H9 (cell line): Measurements from ENCODE around the gene GLS2. TPM values are rescaled to one million over a fixed set of nuclear protein-coding genes. Genes with fewer than 3 reads are reported as not detected.

Source experiments
- DNase-seq: peaks from one replicate; pipeline ENCODE4 v3.0.0-alpha.2; 2017
- H2AFZ ChIP-seq: one replicate; pipeline ENCODE4 v1.6.1; 2013; ENCODE audit warnings: mild to moderate bottlenecking, low read length, control low read depth, moderate library complexity
- H2AK5ac ChIP-seq: 2 replicates; pipeline ENCODE4 v1.6.1; 2013; ENCODE audit warnings: low read length, control low read depth, mixed read lengths; ENCODE audit not compliant: insufficient read length
- H2BK120ac ChIP-seq: one replicate; pipeline ENCODE4 v1.6.1; 2013; ENCODE audit warnings: low read depth, mild to moderate bottlenecking, low read length, control low read depth, inconsistent platforms; ENCODE audit not compliant: poor library complexity, severe bottlenecking
- H2BK12ac ChIP-seq: 2 replicates; pipeline ENCODE4 v1.6.1; 2013; ENCODE audit warnings: low read length, control low read depth, mixed read lengths, low read depth; ENCODE audit not compliant: insufficient read length
- H2BK15ac ChIP-seq: 2 replicates; pipeline ENCODE4 v1.6.1; 2013; ENCODE audit warnings: low read depth, low read length, control low read depth
- H2BK20ac ChIP-seq: one replicate; pipeline ENCODE4 v1.6.1; 2013; ENCODE audit warnings: low read depth, mild to moderate bottlenecking, low read length, control low read depth, inconsistent platforms; ENCODE audit not compliant: poor library complexity, severe bottlenecking
- H2BK5ac ChIP-seq: 2 replicates; pipeline ENCODE4 v1.6.1; 2013; ENCODE audit warnings: low read length, control low read depth, mixed read lengths; ENCODE audit not compliant: insufficient read length
- H3K14ac ChIP-seq: 2 replicates; pipeline ENCODE4 v1.6.1; 2013; ENCODE audit warnings: low read length, control low read depth; ENCODE audit not compliant: insufficient read depth
- H3K18ac ChIP-seq: 2 replicates; pipeline ENCODE4 v1.6.1; 2013; ENCODE audit warnings: low read depth, mild to moderate bottlenecking, mixed read lengths, low read length, control low read depth; ENCODE audit not compliant: insufficient read length
- H3K23ac ChIP-seq: 2 replicates; pipeline ENCODE4 v1.6.1; 2013; ENCODE audit warnings: low read length, control low read depth, mixed read lengths, low read depth; ENCODE audit not compliant: insufficient read length
- H3K23me2 ChIP-seq: 2 replicates; pipeline ENCODE4 v1.6.1; 2013; ENCODE audit warnings: low read depth, mild to moderate bottlenecking, mixed read lengths, low read length, control low read depth; ENCODE audit not compliant: insufficient read length, poor library complexity, severe bottlenecking
- H3K27ac ChIP-seq: 2 replicates; pipeline ENCODE4 v1.5.1; 2013; ENCODE audit warnings: low read length, control low read depth, mixed read lengths, low read depth; ENCODE audit not compliant: insufficient read length
- H3K27me3 ChIP-seq: 2 replicates; pipeline ENCODE4 v1.6.1; 2013; ENCODE audit warnings: low read length, control low read depth, inconsistent platforms; ENCODE audit not compliant: insufficient read depth
- H3K4ac ChIP-seq: 2 replicates; pipeline ENCODE4 v1.6.1; 2013; ENCODE audit warnings: low read depth, mild to moderate bottlenecking, control low read depth, inconsistent platforms, low read length, moderate library complexity
- H3K4me1 ChIP-seq: 2 replicates; pipeline ENCODE4 v1.6.1; 2013; ENCODE audit warnings: low read length, control low read depth, inconsistent platforms; ENCODE audit not compliant: insufficient read depth
- H3K4me2 ChIP-seq: 2 replicates; pipeline ENCODE4 v1.6.1; 2013; ENCODE audit warnings: low read length, control low read depth, mixed read lengths; ENCODE audit not compliant: insufficient read length, insufficient read depth
- H3K56ac ChIP-seq: 2 replicates; pipeline ENCODE4 v1.6.1; 2013; ENCODE audit warnings: low read depth, mild to moderate bottlenecking, mixed read lengths, low read length, control low read depth; ENCODE audit not compliant: insufficient read length
- H3K79me1 ChIP-seq: 2 replicates; pipeline ENCODE4 v1.6.1; 2013; ENCODE audit warnings: low read depth, mild to moderate bottlenecking, moderate library complexity, low read length, control low read depth, inconsistent platforms; ENCODE audit not compliant: insufficient read depth, poor library complexity, severe bottlenecking
- H3K79me2 ChIP-seq: 2 replicates; pipeline ENCODE4 v1.6.1; 2013; ENCODE audit warnings: low read length, control low read depth, inconsistent platforms; ENCODE audit not compliant: insufficient read depth
- H3K9ac ChIP-seq: 2 replicates; pipeline ENCODE4 v1.6.1; 2013; ENCODE audit warnings: low read length, control low read depth, mixed read lengths; ENCODE audit not compliant: insufficient read length; ENCODE audit errors: extremely low read depth
- H3K9me3 ChIP-seq: one replicate; pipeline ENCODE4 v1.6.1; 2013; ENCODE audit warnings: low read depth, low read length, inconsistent platforms; ENCODE audit not compliant: control insufficient read depth
- H3T11ph ChIP-seq: one replicate; pipeline ENCODE4 v1.6.1; 2013; ENCODE audit warnings: mild to moderate bottlenecking, low read length, control low read depth, inconsistent platforms
- H4K20me1 ChIP-seq: one replicate; pipeline ENCODE4 v1.6.1; 2013; ENCODE audit not compliant: control insufficient read depth, insufficient read length, insufficient read depth
- H4K5ac ChIP-seq: 2 replicates; pipeline ENCODE4 v1.6.1; 2013; ENCODE audit warnings: low read depth, mild to moderate bottlenecking, mixed read lengths, low read length, control low read depth; ENCODE audit not compliant: insufficient read length
- H4K8ac ChIP-seq: replicated peaks from 2 replicates; pipeline ENCODE4 v1.6.1; 2013; ENCODE audit warnings: low read length, control low read depth, mixed read lengths, low read depth; ENCODE audit not compliant: insufficient read length
- H4K91ac ChIP-seq: 2 replicates; pipeline ENCODE4 v1.6.1; 2013; ENCODE audit warnings: low read depth, mild to moderate bottlenecking, moderate library complexity, mixed read lengths, low read length, control low read depth; ENCODE audit not compliant: insufficient read length
- H3K27ac Mint-ChIP-seq, 3 experiments: 2 replicates in 2 of 3; 3 replicates in 1 of 3; pipeline ENCODE4 v1.8.0; 2020 to 2021; ENCODE audit warnings: mixed read lengths in 3 of 3, mild to moderate bottlenecking in 1 of 3, moderate library complexity in 1 of 3
- H3K27me3 Mint-ChIP-seq: 2 replicates; pipeline ENCODE4 v1.8.0; 2021; ENCODE audit warnings: low read depth, mild to moderate bottlenecking, moderate library complexity, mixed read lengths
- H3K36me3 Mint-ChIP-seq, 3 experiments: 2 replicates in 2 of 3; 3 replicates in 1 of 3; pipeline ENCODE4 v1.8.0; 2020 to 2021; ENCODE audit warnings: low read depth in 3 of 3, mixed read lengths in 3 of 3; ENCODE audit not compliant: insufficient read depth in 1 of 3
- H3K4me1 Mint-ChIP-seq, 2 experiments: 2 replicates each; pipeline ENCODE4 v1.8.0; 2020; ENCODE audit warnings: mixed read lengths in 2 of 2
- H3K4me3 Mint-ChIP-seq, 2 experiments: 2 replicates in 1 of 2; 3 replicates in 1 of 2; pipeline ENCODE4 v1.8.0; 2020 to 2021; ENCODE audit warnings: mild to moderate bottlenecking in 2 of 2, mixed read lengths in 2 of 2, moderate library complexity in 1 of 2
- H3K9me3 Mint-ChIP-seq, 2 experiments: 2 replicates in 1 of 2; 3 replicates in 1 of 2; pipeline ENCODE4 v1.8.0; 2020; ENCODE audit warnings: mild to moderate bottlenecking in 2 of 2, mixed read lengths in 2 of 2, moderate library complexity in 1 of 2
- CTCF ChIP-seq: fragments of 200-600 bp; sonication (generic); conservative IDR thresholded peaks from 3 replicates; pipeline ENCODE4 v1.8.0; 2021; ENCODE audit warnings: antibody characterized with exemption, mild to moderate bottlenecking
- WGBS: extraction: QIAGEN DNeasy Blood & Tissue Kit; methylation state at CpG from one replicate; pipeline ENCODE4 v1.1.7; 2013; ENCODE audit warnings: missing lambda C conversion rate, low lambda C conversion rate, mixed read lengths; ENCODE audit not compliant: insufficient read length; ENCODE audit errors: extremely low coverage; 5-methylcytosine and 5-hydroxymethylcytosine counted together
- total RNA-seq: library from RNA; stranded (reverse); gene quantifications from 2 replicates; pipeline ENCODE4 v1.2.1, GENCODE V29; 2021

Gene GLS2
- total RNA-seq, 1 experiment from 2014 or later: 17.0 TPM

GRCh38 chr12:56451147-56451546, 36.8 kb downstream of the GLS2 start:
- Histone ChIP-seq H4K20me1 (no peaks in the 10 kb centered on the region), H4K5ac (no peak overlapping the region), H3K79me2 (no peaks in the 10 kb centered on the region), H3K79me1 (no peaks in the 10 kb centered on the region), H3K14ac (no peak overlapping the region), H3K4ac (no peak overlapping the region), H2BK12ac (no peak overlapping the region), H2AFZ (no peak overlapping the region), H3K18ac (no peak overlapping the region), H4K8ac (no peak overlapping the region), H2AK5ac (no peak overlapping the region), H2BK20ac (no peak overlapping the region), H3K4me1 (peaks cover 4% of the 10 kb centered on the region; the same call in 1 of the 2 replicates), H4K91ac (no peak overlapping the region), H3K9ac (no peak overlapping the region), H3K23ac (no peak overlapping the region), H3K4me2 (no peak overlapping the region), H2BK5ac (no peak overlapping the region), H3K56ac (no peak overlapping the region), H3K27me3 (no peaks in the 10 kb centered on the region), H3K9me3 (no peaks in the 10 kb centered on the region), H2BK15ac (no peak overlapping the region), H2BK120ac (no peak overlapping the region), H3T11ph (no peak overlapping the region), H3K23me2 (peaks cover 3% of the 10 kb centered on the region), H3K27ac (no peak overlapping the region)
- H3K27ac Mint-ChIP-seq: no peak overlapping the region
- peaks cover 9% of the 10 kb centered on the region for H3K27me3 Mint-ChIP-seq
- H3K9me3 Mint-ChIP-seq: peaks cover 0 to 2% of the 10 kb centered on the region in 2 experiments; a peak in 3 of 5 replicates
- H3K36me3 Mint-ChIP-seq: peaks cover 6 to 14% (median 9%) of the 10 kb centered on the region in 3 experiments
- no peak for DNase-seq
- H3K4me1 Mint-ChIP-seq: peaks cover 46 to 49% of the 10 kb centered on the region in 2 experiments
- H3K4me3 Mint-ChIP-seq: no peak overlapping the region; a peak in 1 of 5 replicates
- TF ChIP-seq CTCF: no peak
- WGBS: no CpG with 5 or more reads among the region's 5 CpGs
